SK-N-SH treated with all-trans-retinoic acid at 6 μM for 48 hours (cell line): ENCODE results near the gene RBM6.

ENCODE experiments used
- ARNTL ChIP-seq: fragments of 450-650 bp; formaldehyde crosslinking; IDR thresholded peaks from 2 replicates; pipeline ENCODE4 v1.5.0; 2020; ENCODE audit warnings: low read depth, mild to moderate bottlenecking, moderate library complexity, borderline replicate concordance
- CREB5 ChIP-seq: fragments of 250-450 bp; sonication (Bioruptor Pico); IDR thresholded peaks from 2 replicates; pipeline ENCODE4 v1.5.1; 2020; ENCODE audit warnings: low read depth, mild to moderate bottlenecking, moderate library complexity
- PATZ1 ChIP-seq: fragments of 250-450 bp; sonication (Bioruptor Pico); IDR thresholded peaks from 2 replicates; pipeline ENCODE4 v1.8.0; 2020; ENCODE audit warnings: mild to moderate bottlenecking, moderate library complexity, borderline replicate concordance
- POU6F1 ChIP-seq: fragments of 250-450 bp; sonication (Bioruptor Pico); IDR thresholded peaks from 2 replicates; pipeline ENCODE4 v1.8.0; 2021; ENCODE audit warnings: low read depth, mild to moderate bottlenecking, moderate library complexity, borderline replicate concordance
- PPARA ChIP-seq: fragments of 250-450 bp; sonication (Bioruptor Pico); IDR thresholded peaks from 2 replicates; pipeline ENCODE4 v1.5.0; 2020; ENCODE audit warnings: mild to moderate bottlenecking, borderline replicate concordance
- RARB ChIP-seq: fragments of 250-450 bp; sonication (Bioruptor Pico); IDR thresholded peaks from 2 replicates; pipeline ENCODE4 v1.8.0; 2021; ENCODE audit warnings: mild to moderate bottlenecking, moderate library complexity
- SNAI2 ChIP-seq: fragments of 250-450 bp; sonication (Bioruptor Pico); IDR thresholded peaks from 2 replicates; pipeline ENCODE4 v1.5.0; 2020; ENCODE audit warnings: mild to moderate bottlenecking, moderate library complexity
- ZC3H10 ChIP-seq: fragments of 250-450 bp; sonication (Bioruptor Pico); IDR thresholded peaks from 2 replicates; pipeline ENCODE4 v1.5.1; 2021; ENCODE audit warnings: mild to moderate bottlenecking, moderate library complexity
- ZFP3 ChIP-seq: fragments of 250-450 bp; sonication (Bioruptor Pico); IDR thresholded peaks from 2 replicates; pipeline ENCODE4 v1.5.0; 2020; ENCODE audit warnings: mild to moderate bottlenecking, moderate library complexity
- ZNF70 ChIP-seq: fragments of 450-650 bp; formaldehyde crosslinking; IDR thresholded peaks from 2 replicates; pipeline ENCODE4 v1.5.0; 2020; ENCODE audit warnings: mild to moderate bottlenecking, moderate library complexity
- ZNF8 ChIP-seq: fragments of 450-650 bp; formaldehyde crosslinking; IDR thresholded peaks from 2 replicates; pipeline ENCODE4 v1.5.0; 2020; ENCODE audit warnings: mild to moderate bottlenecking, moderate library complexity

- TF ChIP-seq ARNTL (no peak), ZNF8 (CRISPR knock-in tag) (no peak), ZFP3 (CRISPR knock-in tag) (no peak), PPARA (no peak), POU6F1 (no peak), ZC3H10 (CRISPR knock-in tag) (no peak), SNAI2 (CRISPR knock-in tag) (no peak), RARB (CRISPR knock-in tag) (no peak), CREB5 (no peak), ZNF70 (CRISPR knock-in tag) (no peak), PATZ1 (CRISPR knock-in tag) (no peak)
Measured at GRCh38 chr3:49903451-49904424, 36.2 kb upstream of the RBM6 start, which contains the start of gene MST1R.
